NB4 (cell line): ENCODE measurements around the gene AIP.

Source experiments
- DNase-seq: peaks from one replicate; pipeline ENCODE4 v3.0.0; 2010; ENCODE audit warnings: low read depth
- H3K4me3 ChIP-seq: one replicate; pipeline ENCODE4 v1.5.1; 2011; ENCODE audit warnings: mild to moderate bottlenecking, low read depth, low read length, moderate library complexity
- MAX ChIP-seq: IDR thresholded peaks from 2 replicates; pipeline ENCODE4 v1.6.1; 2011; ENCODE audit warnings: low read depth, low read length
- MYC ChIP-seq: IDR thresholded peaks from 2 replicates; pipeline ENCODE4 v1.6.1; 2011; ENCODE audit warnings: low read depth, low read length
- POLR2A ChIP-seq: IDR thresholded peaks from 2 replicates; pipeline ENCODE4 v1.6.1; 2011; ENCODE audit warnings: mild to moderate bottlenecking; ENCODE audit not compliant: insufficient read length; ENCODE audit errors: extremely low read depth
- TF ChIP-seq, protein P1 (sequence below): IDR thresholded peaks from one replicate; pipeline ENCODE4 v1.5.1; 2012; ENCODE audit warnings: low read depth, low read length

Gene AIP

GRCh38 chr11:67486481-67487195, 3.8 kb downstream of the AIP start:
- no peak for TF ChIP-seq MAX
- no peak for TF ChIP-seq MYC
- TF ChIP-seq, protein P1, sequence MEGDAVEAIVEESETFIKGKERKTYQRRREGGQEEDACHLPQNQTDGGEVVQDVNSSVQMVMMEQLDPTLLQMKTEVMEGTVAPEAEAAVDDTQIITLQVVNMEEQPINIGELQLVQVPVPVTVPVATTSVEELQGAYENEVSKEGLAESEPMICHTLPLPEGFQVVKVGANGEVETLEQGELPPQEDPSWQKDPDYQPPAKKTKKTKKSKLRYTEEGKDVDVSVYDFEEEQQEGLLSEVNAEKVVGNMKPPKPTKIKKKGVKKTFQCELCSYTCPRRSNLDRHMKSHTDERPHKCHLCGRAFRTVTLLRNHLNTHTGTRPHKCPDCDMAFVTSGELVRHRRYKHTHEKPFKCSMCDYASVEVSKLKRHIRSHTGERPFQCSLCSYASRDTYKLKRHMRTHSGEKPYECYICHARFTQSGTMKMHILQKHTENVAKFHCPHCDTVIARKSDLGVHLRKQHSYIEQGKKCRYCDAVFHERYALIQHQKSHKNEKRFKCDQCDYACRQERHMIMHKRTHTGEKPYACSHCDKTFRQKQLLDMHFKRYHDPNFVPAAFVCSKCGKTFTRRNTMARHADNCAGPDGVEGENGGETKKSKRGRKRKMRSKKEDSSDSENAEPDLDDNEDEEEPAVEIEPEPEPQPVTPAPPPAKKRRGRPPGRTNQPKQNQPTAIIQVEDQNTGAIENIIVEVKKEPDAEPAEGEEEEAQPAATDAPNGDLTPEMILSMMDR = no peak
- no peak for TF ChIP-seq POLR2A
- no peak for DNase-seq

GRCh38 chr11:67489203-67489884, 6.5 kb downstream of the AIP start:
- H3K4me3 ChIP-seq = no peak overlapping the region
- DNase-seq = no peak
- TF ChIP-seq POLR2A (no peak), MAX (no peak)
- TF ChIP-seq, protein P1 = no peak

More at GRCh38 chr11:67486481-67487195, 3.8 kb downstream of the AIP start:
- no peak overlapping the region for H3K4me3 ChIP-seq

DNA sequence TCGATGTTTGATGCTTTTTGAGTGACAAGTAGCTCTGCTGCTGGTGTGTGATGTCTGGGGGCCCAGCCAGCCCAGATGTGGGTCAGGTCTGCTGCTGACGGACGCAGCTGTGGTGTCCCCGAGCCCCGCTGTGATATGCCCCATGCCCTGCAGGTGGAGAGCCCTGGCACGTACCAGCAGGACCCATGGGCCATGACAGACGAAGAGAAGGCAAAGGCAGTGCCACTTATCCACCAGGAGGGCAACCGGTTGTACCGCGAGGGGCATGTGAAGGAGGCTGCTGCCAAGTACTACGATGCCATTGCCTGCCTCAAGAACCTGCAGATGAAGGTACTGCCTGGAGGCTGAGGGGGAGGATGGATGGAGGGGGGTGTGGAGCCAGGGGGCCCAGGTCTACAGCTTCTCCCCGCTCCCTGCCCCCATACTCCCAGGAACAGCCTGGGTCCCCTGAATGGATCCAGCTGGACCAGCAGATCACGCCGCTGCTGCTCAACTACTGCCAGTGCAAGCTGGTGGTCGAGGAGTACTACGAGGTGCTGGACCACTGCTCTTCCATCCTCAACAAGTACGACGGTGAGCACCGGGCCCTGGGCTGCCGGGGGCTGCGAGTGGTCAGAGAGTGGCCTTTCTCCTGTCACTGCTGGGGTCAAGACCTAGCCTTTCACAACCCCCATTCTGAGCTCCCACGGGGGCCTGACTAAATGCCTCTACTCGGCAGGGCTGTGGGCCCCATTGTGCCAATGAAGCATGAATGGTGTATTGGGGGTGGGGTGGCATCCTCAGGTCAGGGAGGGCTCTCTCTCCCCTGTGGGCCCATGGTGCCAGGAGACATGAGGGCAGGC, 7.3 kb downstream of the AIP start:
- H3K4me3 ChIP-seq = no peak overlapping the region
- DNase-seq = no peak
- no peak for TF ChIP-seq MYC
- TF ChIP-seq MAX = no peak
- no peak for TF ChIP-seq POLR2A
- TF ChIP-seq, protein P1 = no peak

- no peak overlapping the region for H3K4me3 ChIP-seq
- DNase-seq = no peak
- TF ChIP-seq POLR2A = peak; percentile 7
- TF ChIP-seq MAX = no peak
Observed at GRCh38 chr11:67490727-67491065, 7.9 kb downstream of the AIP start.

GRCh38 chr11:67491276-67492068, 8.6 kb downstream of the AIP start:
- TF ChIP-seq MYC (no peak), POLR2A (no peak), MAX (no peak)
- TF ChIP-seq, protein P1 = no peak
- no peak overlapping the region for H3K4me3 ChIP-seq
- DNase-seq = no peak
